Small intestine (tissue), 7 donors: ENCODE results near the gene HDDC2. TPM values are rescaled to one million over a fixed set of nuclear protein-coding genes. Genes with fewer than 3 reads are reported as not detected.

ENCODE experiments used
- DNase-seq, 2 donors: peaks; one replicate each; pipeline versions ENCODE4 v3.0.0 to v3.0.0-alpha.2; 2013
- FAIRE-seq: peaks from 2 replicates; lab custom pipeline; 2012; peaks lifted over from hg19 to GRCh38; lab: Jason Lieb, UNC
- H3K27ac ChIP-seq, 3 donors: one replicate each; pipeline ENCODE4 v1.5.1; 2013; ENCODE audit warnings: low read length in 2 of 3, mild to moderate bottlenecking in 2 of 3, control low read depth in 1 of 3, inconsistent platforms in 1 of 3, low read depth in 1 of 3, moderate library complexity in 1 of 3
- H3K27me3 ChIP-seq, 3 donors: one replicate each; pipeline ENCODE4 v1.6.1; 2013; ENCODE audit warnings: low read length in 3 of 3, inconsistent platforms in 1 of 3; ENCODE audit not compliant: control insufficient read depth in 3 of 3, insufficient read depth in 3 of 3
- H3K36me3 ChIP-seq, 3 donors: one replicate each; pipeline ENCODE4 v1.6.1; 2013; ENCODE audit warnings: low read length in 3 of 3, inconsistent platforms in 1 of 3, low read depth in 1 of 3, mild to moderate bottlenecking in 1 of 3, moderate library complexity in 1 of 3; ENCODE audit not compliant: control insufficient read depth in 3 of 3, insufficient read depth in 2 of 3
- H3K4me1 ChIP-seq, 3 donors: one replicate each; pipeline ENCODE4 v1.6.1; 2013; ENCODE audit warnings: low read length in 2 of 3, inconsistent platforms in 1 of 3, low read depth in 1 of 3, mild to moderate bottlenecking in 1 of 3, moderate library complexity in 1 of 3; ENCODE audit not compliant: control insufficient read depth in 3 of 3, insufficient read depth in 2 of 3
- H3K4me3 ChIP-seq, 3 donors: one replicate each; pipeline ENCODE4 v1.5.1; 2013; ENCODE audit warnings: low read length in 3 of 3, control low read depth in 1 of 3, inconsistent platforms in 1 of 3, low read depth in 1 of 3, mild to moderate bottlenecking in 1 of 3, moderate library complexity in 1 of 3
- H3K9me3 ChIP-seq, 2 donors: one replicate each; pipeline ENCODE4 v1.6.1; 2013; ENCODE audit warnings: low read depth in 1 of 2, low read length in 1 of 2; ENCODE audit not compliant: control insufficient read depth in 2 of 2, insufficient read depth in 1 of 2
- WGBS, 3 donors: extraction: QIAGEN DNeasy Blood & Tissue Kit; methylation state at CpG; one replicate each; pipeline ENCODE4 v1.1.7; 2013; 5-methylcytosine and 5-hydroxymethylcytosine counted together
- polyA plus RNA-seq, 4 donors: library from polyadenylated mRNA; stranded (reverse) in 3 of 4; unstranded in 1 of 4; fragments of 200-250 nt in 3 of 4; fragments of 120-200 nt in 1 of 4; gene quantifications; one replicate each; pipeline versions ENCODE4 v1.2.1 to v1.2.3, GENCODE V29; 2013
- donor health status: healthy with polysubstance abuse.
- donor health status: control.
- donor health status: control.
- donor health status: Bipolar disorder and iron deficiency.
- donor health status: healthy.

HDDC2 gene
- polyA plus RNA-seq, 4 donors = 45.2 to 88.6 (median 68.8) TPM

- H3K36me3 ChIP-seq = no peaks in the 10 kb centered on the region
- H3K4me3 ChIP-seq = no peak overlapping the region
- FAIRE-seq (no peak), DNase-seq (peak in 1 of 2 donors; percentile 8)
- no peaks in the 10 kb centered on the region for H3K27me3 ChIP-seq
- H3K9me3 ChIP-seq = no peaks in the 10 kb centered on the region
- H3K4me1 ChIP-seq = peaks cover 0 to 5% (median 0%) of the 10 kb centered on the region in 3 donors
- no peak overlapping the region for H3K27ac ChIP-seq
- WGBS, 3 donors = 21 to 58% (median 52%) methylated on average over 3 of the region's 3 CpGs
Measured at GRCh38 chr6:125233202-125233601, 68.6 kb downstream of the HDDC2 start.

GRCh38 chr6:125232466-125232865, 69.3 kb downstream of the HDDC2 start:
- H3K9me3 ChIP-seq = no peaks in the 10 kb centered on the region
- no peak for DNase-seq
- no peak overlapping the region for H3K27ac ChIP-seq
- FAIRE-seq = no peak
- WGBS, 3 donors = 85 to 93% (median 93%) methylated on average over 1 of the region's 1 CpG
- no peak overlapping the region for H3K4me3 ChIP-seq
- H3K27me3 ChIP-seq = no peaks in the 10 kb centered on the region
- H3K36me3 ChIP-seq = no peaks in the 10 kb centered on the region
- H3K4me1 ChIP-seq = peaks cover 0 to 5% (median 0%) of the 10 kb centered on the region in 3 donors

- H3K4me3 ChIP-seq = no peak overlapping the region
- no peak for DNase-seq
- no peaks in the 10 kb centered on the region for H3K36me3 ChIP-seq
- no peak overlapping the region for H3K27ac ChIP-seq
- 77 to 93% (median 89%) methylated on average over 7 of the region's 7 CpGs for WGBS, 3 donors
- FAIRE-seq = no peak
- no peaks in the 10 kb centered on the region for H3K9me3 ChIP-seq
- peaks cover 0 to 5% (median 0%) of the 10 kb centered on the region in 3 donors for H3K4me1 ChIP-seq
- no peaks in the 10 kb centered on the region for H3K27me3 ChIP-seq
Measured at GRCh38 chr6:125231574-125232343, 70.0 kb downstream of the HDDC2 start.

GRCh38 chr6:125231133-125231532, 70.6 kb downstream of the HDDC2 start:
- H3K9me3 ChIP-seq = no peaks in the 10 kb centered on the region
- WGBS, 3 donors = 76 to 81% (median 77%) methylated on average over 1 of the region's 1 CpG
- no peaks in the 10 kb centered on the region for H3K36me3 ChIP-seq
- no peak overlapping the region for H3K27ac ChIP-seq
- no peak overlapping the region for H3K4me3 ChIP-seq
- no peak for DNase-seq
- H3K27me3 ChIP-seq = no peaks in the 10 kb centered on the region
- H3K4me1 ChIP-seq = peaks cover 0 to 5% (median 0%) of the 10 kb centered on the region in 3 donors
- no peak for FAIRE-seq

GRCh38 chr6:125230674-125231073, 71.1 kb downstream of the HDDC2 start:
- DNase-seq = no peak
- no peaks in the 10 kb centered on the region for H3K27me3 ChIP-seq
- no peak for FAIRE-seq
- H3K9me3 ChIP-seq = no peaks in the 10 kb centered on the region
- no peaks in the 10 kb centered on the region for H3K36me3 ChIP-seq
- WGBS, 3 donors = 70 to 84% (median 79%) methylated on average over 3 of the region's 3 CpGs
- no peak overlapping the region for H3K27ac ChIP-seq
- no peak overlapping the region for H3K4me3 ChIP-seq
- peaks cover 0 to 5% (median 0%) of the 10 kb centered on the region in 3 donors for H3K4me1 ChIP-seq

- no peak for DNase-seq
- Histone ChIP-seq H3K27me3 (no peaks in the 10 kb centered on the region), H3K4me1 (peaks cover 0 to 5% (median 0%) of the 10 kb centered on the region in 3 donors), H3K4me3 (no peak overlapping the region), H3K9me3 (no peaks in the 10 kb centered on the region), H3K27ac (no peak overlapping the region), H3K36me3 (no peaks in the 10 kb centered on the region)
- FAIRE-seq = no peak
- WGBS, 3 donors = 72 to 92% (median 83%) methylated on average over 6 of the region's 6 CpGs
Measured at GRCh38 chr6:125228981-125229479, 72.7 kb downstream of the HDDC2 start.

- DNase-seq (no peak), FAIRE-seq (no peak)
- 91 to 94% (median 93%) methylated on average over 6 of the region's 6 CpGs for WGBS, 3 donors
- Histone ChIP-seq H3K36me3 (no peaks in the 10 kb centered on the region), H3K4me1 (peaks cover 0 to 4% (median 0%) of the 10 kb centered on the region in 3 donors), H3K4me3 (no peak overlapping the region), H3K27me3 (no peaks in the 10 kb centered on the region), H3K27ac (no peak overlapping the region), H3K9me3 (no peaks in the 10 kb centered on the region)
Measured at GRCh38 chr6:125227244-125227643, 74.5 kb downstream of the HDDC2 start.
